Esophagus squamous epithelium (tissue), 5 donors: ENCODE data around the gene CDS2. TPM values are rescaled to one million over a fixed set of nuclear protein-coding genes. Genes with fewer than 3 reads are reported as not detected.

Experiments
- DNase-seq: peaks from one replicate; lab custom pipeline; 2025; lab: John Stamatoyannopoulos, UW
- H3K27ac ChIP-seq, 4 donors: fragments of 200-600 bp; sonication (generic); one replicate each; pipeline ENCODE4 v1.5.1; 2016 to 2019; ENCODE audit warnings: mild to moderate bottlenecking in 1 of 4
- H3K27me3 ChIP-seq, 4 donors: fragments of 200-600 bp; sonication (generic); 1 replicate in 3 of 4; 2 replicates in 1 of 4; pipeline versions ENCODE4 v1.5.1 to v1.6.0; 2017 to 2021; ENCODE audit warnings: antibody characterized with exemption in 1 of 4
- H3K36me3 ChIP-seq, 3 donors: fragments of 200-600 bp; sonication (generic); one replicate each; pipeline ENCODE4 v1.5.1; 2016 to 2019
- H3K4me1 ChIP-seq, 3 donors: fragments of 200-600 bp; sonication (generic); one replicate each; pipeline ENCODE4 v1.5.1; 2017 to 2019
- H3K4me3 ChIP-seq, 4 donors: fragments of 200-600 bp; sonication (generic); 1 replicate in 3 of 4; 2 replicates in 1 of 4; pipeline ENCODE4 v1.5.1; 2016 to 2019; ENCODE audit warnings: mild to moderate bottlenecking in 2 of 4, moderate library complexity in 1 of 4
- H3K9me3 ChIP-seq, 3 donors: fragments of 200-600 bp; sonication (generic); one replicate each; pipeline ENCODE4 v1.5.1; 2016 to 2019
- CTCF ChIP-seq, 6 experiments: fragments of 450-650 bp in 4 of 6; fragments of 200-600 bp in 2 of 6; sonication (generic) in 2 of 6; IDR thresholded peaks; one replicate each; pipeline ENCODE4 v1.5.1; 2016 to 2019; ENCODE audit warnings: antibody characterized with exemption in 6 of 6, mild to moderate bottlenecking in 4 of 6, moderate library complexity in 4 of 6
- POLR2A ChIP-seq, 4 donors: fragments of 450-650 bp; IDR thresholded peaks; one replicate each; pipeline ENCODE4 v1.6.1; 2017; ENCODE audit warnings: antibody characterized with exemption in 4 of 4, mild to moderate bottlenecking in 4 of 4, moderate library complexity in 3 of 4
- WGBS, 2 donors: methylation state at CpG; one replicate each; pipeline ENCODE4 v1.1.5; 2018; 5-methylcytosine and 5-hydroxymethylcytosine counted together
- intact Hi-C: fragments of 100-400 bp; cut with DNase I; formaldehyde crosslinking; loops from one replicate; pipeline ENCODE4 v1.15.0; 2022
- small RNA-seq, 4 donors: library from RNA; depleted of rRNA; stranded (forward); fragments of <200 nt; gene quantifications; one replicate each; pipeline ENCODE3, GENCODE V24; 2016
- total RNA-seq, 4 donors: library from RNA; depleted of rRNA; stranded (reverse); fragments of >200 nt; gene quantifications; one replicate each; pipeline ENCODE4 v1.1.0, GENCODE V29; 2016
- donor health status: DM: yes; HTN: yes; CAD: no.

The CDS2 gene
- total RNA-seq, 4 donors from 2014 or later = 13.7 to 25.7 (median 14.5) TPM

- no peaks in the 10 kb centered on the region for H3K4me1 ChIP-seq
- intact Hi-C loops = no loop called here
- TF ChIP-seq POLR2A (IDR thresholded peaks at IDR 0.05) (no peak), CTCF (IDR thresholded peaks at IDR 0.05) (no peak)
- H3K4me3 ChIP-seq = no peak overlapping the region
- 41 to 43% methylated on average over 1 of the region's 1 CpG for WGBS, 2 donors
- peaks cover 0 to 5% (median 0%) of the 10 kb centered on the region in 3 donors for H3K9me3 ChIP-seq
- no peaks in the 10 kb centered on the region for H3K27me3 ChIP-seq
- H3K27ac ChIP-seq = no peak overlapping the region
- DNase-seq = no peak
- H3K36me3 ChIP-seq = no peaks in the 10 kb centered on the region
Measured at GRCh38 chr20:5234978-5235377, 108.2 kb downstream of the CDS2 start.

Small RNAs within 50 kb of the gene (small RNA-seq; reads per million reads assigned to genes)
- gene RF00019 (0 reads per million in 4 donors), gene RF00568 (0 reads per million in 4 donors), gene RNA5SP474 (0 to 0.27 (median 0) reads per million in 4 donors)

Other genes with a start within 250 kb of the CDS2 start
- gene SLC23A2, start 125.5 kb upstream of the CDS2 start, total RNA-seq = 10 to 100 TPM in 2 of 4 donors, 1 to 10 TPM in 2; 3.6 to 15.1 (median 11.1) TPM
- 10 to 100 TPM; 19.2 to 46.1 (median 34.6) TPM for gene TMEM230, start 13.9 kb upstream of the CDS2 start, total RNA-seq
- 100 to 1,000 TPM in 2 of 4 donors, 10 to 100 TPM in 2; 58.9 to 160 (median 97.1) TPM for gene PCNA, start 7.0 kb upstream of the CDS2 start, total RNA-seq
- gene PROKR2, start 189.9 kb downstream of the CDS2 start, total RNA-seq = not detected